Stimulated activated CD8-positive, alpha-beta memory T cell treated with anti-CD3 and anti-CD28 coated beads, Interleukin-15, amount 100 ng/mL, for 1 hour (primary cell): ENCODE measurements around the gene GRIN2D.

ENCODE experiments used
- DNase-seq: peaks from one replicate; pipeline ENCODE4 v3.0.0-alpha.2; 2020; ENCODE audit warnings: low read depth

The GRIN2D gene

GRCh38 chr19:48442116-48443035 lies 48.9 kb downstream of the GRIN2D start:
- DNase-seq: no peak

- no peak for DNase-seq
These were observed 49.8 kb downstream of the GRIN2D start for GRCh38 chr19:48443256-48443655.
